Tibial artery (tissue), 4 donors: ENCODE measurements around the gene STRIT1.

Source experiments
- DNase-seq, 2 donors: peaks; one replicate each; pipeline ENCODE4 v3.0.0-alpha.2; 2019
- H3K27ac ChIP-seq, 2 donors: fragments of 200-600 bp; sonication (generic) in 1 of 2; 1 replicate in 1 of 2; 2 replicates in 1 of 2; pipeline ENCODE4 v1.5.1; 2018 to 2019; ENCODE audit warnings: mild to moderate bottlenecking in 1 of 2
- H3K27me3 ChIP-seq, 2 donors: fragments of 200-600 bp; sonication (generic) in 1 of 2; one replicate each; pipeline versions ENCODE4 v1.5.1 to v1.6.0; 2016 to 2019
- H3K36me3 ChIP-seq, 3 donors: fragments of 200-600 bp; sonication (generic) in 2 of 3; one replicate each; pipeline ENCODE4 v1.5.1; 2016 to 2019; ENCODE audit warnings: mild to moderate bottlenecking in 2 of 3
- H3K4me1 ChIP-seq, 4 donors: fragments of 200-600 bp; sonication (generic) in 2 of 4; 1 replicate in 3 of 4; 2 replicates in 1 of 4; pipeline ENCODE4 v1.5.1; 2016 to 2019
- H3K4me3 ChIP-seq, 2 donors: fragments of 200-600 bp; sonication (generic) in 1 of 2; 1 replicate in 1 of 2; 2 replicates in 1 of 2; pipeline ENCODE4 v1.5.1; 2018 to 2019; ENCODE audit warnings: mild to moderate bottlenecking in 2 of 2
- H3K9me3 ChIP-seq, 3 donors: fragments of 200-600 bp; sonication (generic) in 1 of 3; one replicate each; pipeline ENCODE4 v1.5.1; 2016 to 2019
- intact Hi-C: fragments of 100-400 bp; cut with DNase I; formaldehyde crosslinking; loops from one replicate; pipeline ENCODE4 v1.15.0; 2023; ENCODE audit warnings: low total_unique reads
- TF ChIP-seq, protein P1 (sequence below), 2 experiments: fragments of 200-600 bp in 1 of 2; fragments of 450-650 bp in 1 of 2; IDR thresholded peaks; one replicate each; pipeline ENCODE4 v1.5.1; 2017 to 2019; ENCODE audit warnings: antibody characterized with exemption in 2 of 2, mild to moderate bottlenecking in 1 of 2, moderate library complexity in 1 of 2

Gene STRIT1

DNA sequence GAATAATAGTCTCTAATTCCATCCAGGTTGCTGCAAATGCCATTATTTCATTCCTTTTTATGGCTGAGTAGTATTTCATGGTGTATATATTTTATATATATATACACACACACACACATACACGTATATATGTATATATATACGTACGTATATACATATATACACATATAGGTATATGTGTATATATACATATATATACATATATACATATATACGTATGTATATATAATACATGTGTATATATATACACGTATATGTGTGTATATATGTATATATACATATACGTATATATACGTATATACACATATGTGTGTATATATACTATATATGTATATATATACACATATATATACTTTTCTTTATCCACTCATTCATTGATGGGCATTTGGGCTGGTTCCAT, 13.7 kb upstream of the STRIT1 start:
- H3K4me1 ChIP-seq: no peaks in the 10 kb centered on the region
- H3K9me3 ChIP-seq: no peaks in the 10 kb centered on the region
- H3K4me3 ChIP-seq: no peak overlapping the region
- TF ChIP-seq, protein P1, sequence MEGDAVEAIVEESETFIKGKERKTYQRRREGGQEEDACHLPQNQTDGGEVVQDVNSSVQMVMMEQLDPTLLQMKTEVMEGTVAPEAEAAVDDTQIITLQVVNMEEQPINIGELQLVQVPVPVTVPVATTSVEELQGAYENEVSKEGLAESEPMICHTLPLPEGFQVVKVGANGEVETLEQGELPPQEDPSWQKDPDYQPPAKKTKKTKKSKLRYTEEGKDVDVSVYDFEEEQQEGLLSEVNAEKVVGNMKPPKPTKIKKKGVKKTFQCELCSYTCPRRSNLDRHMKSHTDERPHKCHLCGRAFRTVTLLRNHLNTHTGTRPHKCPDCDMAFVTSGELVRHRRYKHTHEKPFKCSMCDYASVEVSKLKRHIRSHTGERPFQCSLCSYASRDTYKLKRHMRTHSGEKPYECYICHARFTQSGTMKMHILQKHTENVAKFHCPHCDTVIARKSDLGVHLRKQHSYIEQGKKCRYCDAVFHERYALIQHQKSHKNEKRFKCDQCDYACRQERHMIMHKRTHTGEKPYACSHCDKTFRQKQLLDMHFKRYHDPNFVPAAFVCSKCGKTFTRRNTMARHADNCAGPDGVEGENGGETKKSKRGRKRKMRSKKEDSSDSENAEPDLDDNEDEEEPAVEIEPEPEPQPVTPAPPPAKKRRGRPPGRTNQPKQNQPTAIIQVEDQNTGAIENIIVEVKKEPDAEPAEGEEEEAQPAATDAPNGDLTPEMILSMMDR (IDR thresholded peaks at IDR 0.05): no peak
- intact Hi-C loops: no loop called here
- H3K27me3 ChIP-seq: no peaks in the 10 kb centered on the region
- H3K36me3 ChIP-seq: no peaks in the 10 kb centered on the region
- no peak overlapping the region for H3K27ac ChIP-seq
- DNase-seq: no peak

DNA sequence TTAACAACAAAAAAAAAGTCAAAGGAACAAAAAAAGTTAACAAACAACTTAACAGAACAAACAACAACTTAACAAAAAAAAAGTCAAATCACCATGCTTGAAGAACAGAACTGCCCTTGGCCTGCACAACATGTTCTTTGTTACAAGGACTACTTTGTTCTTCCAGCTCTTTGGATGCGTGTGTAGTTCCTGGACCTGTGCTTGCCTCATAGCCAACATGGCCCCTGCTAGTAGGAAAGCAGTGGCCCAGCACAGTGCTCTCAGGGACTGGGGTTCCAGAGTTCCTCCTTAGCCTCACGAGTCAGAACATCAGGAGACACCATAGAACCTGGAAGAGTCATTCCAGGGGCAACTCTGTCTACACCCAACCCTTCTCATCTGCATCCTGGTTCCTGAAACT, 10.9 kb upstream of the STRIT1 start:
- H3K27ac ChIP-seq: no peak overlapping the region
- TF ChIP-seq, protein P1 (IDR thresholded peaks at IDR 0.05): no peak
- H3K4me1 ChIP-seq: no peaks in the 10 kb centered on the region
- no peak for DNase-seq
- no peaks in the 10 kb centered on the region for H3K9me3 ChIP-seq
- no peaks in the 10 kb centered on the region for H3K27me3 ChIP-seq
- no peak overlapping the region for H3K4me3 ChIP-seq
- H3K36me3 ChIP-seq: no peaks in the 10 kb centered on the region
- intact Hi-C loops: no loop called here

DNA sequence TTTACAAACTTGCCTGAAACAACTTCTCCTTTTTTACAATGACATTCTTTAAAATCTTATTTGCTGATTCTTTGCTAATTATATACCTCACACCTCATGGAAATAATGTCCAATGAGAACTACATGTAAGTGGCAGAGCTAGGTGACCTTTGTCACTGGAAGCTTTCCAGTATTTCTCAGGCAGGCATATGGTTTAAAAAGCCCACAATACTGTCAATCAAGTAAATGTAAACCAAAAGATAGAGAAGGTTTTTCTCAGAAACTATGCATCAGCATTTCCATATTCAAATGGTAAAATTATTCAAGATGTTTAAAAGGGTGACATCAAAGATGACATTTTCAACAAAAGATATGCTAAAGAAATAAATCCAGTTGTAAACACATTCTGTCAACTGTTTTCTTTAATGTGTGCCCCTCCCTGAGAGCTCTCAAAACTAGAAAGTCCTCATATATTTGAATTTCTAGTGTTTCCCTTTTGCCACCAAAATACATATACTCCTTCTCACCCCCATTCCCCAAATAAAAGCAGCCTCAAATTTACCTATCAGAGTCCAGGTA, 10.1 kb upstream of the STRIT1 start:
- TF ChIP-seq, protein P1 (IDR thresholded peaks at IDR 0.05): no peak
- no peaks in the 10 kb centered on the region for H3K36me3 ChIP-seq
- no peaks in the 10 kb centered on the region for H3K4me1 ChIP-seq
- no peaks in the 10 kb centered on the region for H3K9me3 ChIP-seq
- no peak overlapping the region for H3K4me3 ChIP-seq
- DNase-seq: no peak
- H3K27me3 ChIP-seq: no peaks in the 10 kb centered on the region
- intact Hi-C loops: no loop called here
- no peak overlapping the region for H3K27ac ChIP-seq

DNA sequence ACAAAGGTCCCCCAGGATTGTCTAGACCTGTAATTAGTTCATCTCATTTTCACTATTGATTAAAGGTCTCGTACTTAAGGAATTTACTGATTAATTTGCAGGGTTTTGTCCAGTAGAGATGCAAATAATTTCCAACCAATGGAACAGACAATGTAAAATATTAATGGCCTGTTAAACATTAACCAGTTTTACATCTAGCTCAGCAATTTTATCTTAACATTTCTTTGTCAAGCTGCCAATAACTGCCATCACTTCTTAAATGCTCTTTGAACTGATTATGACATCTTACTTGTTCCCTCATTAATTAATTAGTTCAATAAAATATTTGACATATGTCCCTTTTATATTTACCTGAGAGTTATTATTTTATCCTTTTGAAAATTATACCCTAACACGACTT, 9.4 kb upstream of the STRIT1 start:
- intact Hi-C loops: no loop called here
- H3K27me3 ChIP-seq: no peaks in the 10 kb centered on the region

DNA sequence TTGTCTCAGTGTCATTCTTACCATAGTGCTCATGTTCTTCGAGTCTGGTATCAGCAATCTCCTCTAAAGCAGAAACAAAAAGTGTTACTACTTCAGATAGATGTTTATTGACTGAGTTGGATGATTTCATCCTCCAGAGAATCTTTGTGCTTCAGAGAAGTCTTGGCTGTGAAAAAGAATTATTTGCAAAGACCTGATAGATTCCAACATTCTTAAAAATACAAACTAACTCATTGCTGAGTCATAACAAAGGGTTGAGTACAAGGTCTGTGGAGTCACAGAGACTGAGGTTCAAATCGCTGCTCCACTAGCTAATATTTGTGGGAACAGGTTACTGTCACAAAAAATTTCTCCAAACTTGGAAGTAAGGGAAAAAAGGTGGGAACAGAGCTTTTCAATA, 9.0 kb upstream of the STRIT1 start:
- Histone ChIP-seq H3K27ac (no peak overlapping the region), H3K36me3 (no peaks in the 10 kb centered on the region), H3K4me1 (no peaks in the 10 kb centered on the region), H3K4me3 (no peak overlapping the region), H3K9me3 (peaks cover 0 to 3% (median 0%) of the 10 kb centered on the region in 3 donors), H3K27me3 (no peaks in the 10 kb centered on the region)
- no peak for DNase-seq
- intact Hi-C loops: no loop called here
- TF ChIP-seq, protein P1 (IDR thresholded peaks at IDR 0.05): no peak

More for the DNA sequence above, 9.4 kb upstream of the STRIT1 start:
- no peaks in the 10 kb centered on the region for H3K4me1 ChIP-seq
- no peaks in the 10 kb centered on the region for H3K36me3 ChIP-seq
- no peak overlapping the region for H3K4me3 ChIP-seq
- TF ChIP-seq, protein P1 (IDR thresholded peaks at IDR 0.05): no peak
- H3K27ac ChIP-seq: no peak overlapping the region
- DNase-seq: no peak
- no peaks in the 10 kb centered on the region for H3K9me3 ChIP-seq

DNA sequence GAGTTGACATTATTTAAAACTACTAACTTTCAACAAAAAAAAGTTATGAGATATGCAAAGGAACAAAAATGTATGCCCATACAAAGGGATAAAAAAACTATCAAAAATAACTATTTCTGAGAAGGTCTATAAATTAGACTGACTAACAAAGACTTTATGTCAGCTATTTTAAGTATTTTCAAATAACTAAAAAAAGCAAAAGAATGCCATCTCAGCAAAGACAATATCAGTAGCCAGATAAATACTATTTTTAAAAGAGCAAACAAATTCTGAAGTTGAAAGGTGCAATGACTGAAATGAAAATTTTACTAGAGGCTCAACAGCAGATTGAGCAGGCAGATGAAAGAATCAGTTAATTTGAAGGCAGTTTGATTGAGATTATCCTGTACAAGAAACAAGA, 3.6 kb upstream of the STRIT1 start:
- H3K4me3 ChIP-seq: no peak overlapping the region
- TF ChIP-seq, protein P1 (IDR thresholded peaks at IDR 0.05): no peak
- H3K27ac ChIP-seq: no peak overlapping the region
- intact Hi-C loops: no loop called here
- no peak for DNase-seq
- no peaks in the 10 kb centered on the region for H3K27me3 ChIP-seq
- no peaks in the 10 kb centered on the region for H3K4me1 ChIP-seq
- H3K9me3 ChIP-seq: peaks cover 0 to 8% (median 6%) of the 10 kb centered on the region in 3 donors
- H3K36me3 ChIP-seq: no peaks in the 10 kb centered on the region
